Endothelial cell of umbilical vein (primary cell): ENCODE results near the gene S100P.

Experiments used
- EZH2 ChIP-seq: IDR thresholded peaks from 2 replicates; pipeline ENCODE4 v1.6.1; 2012; ENCODE audit warnings: borderline replicate concordance, low read depth, mild to moderate bottlenecking, moderate library complexity, low read length, inconsistent platforms; ENCODE audit not compliant: severe bottlenecking
- FOS ChIP-seq: IDR thresholded peaks from 2 replicates; pipeline ENCODE4 v1.6.1; 2011; ENCODE audit warnings: mild to moderate bottlenecking, low read length, moderate library complexity, borderline replicate concordance; ENCODE audit not compliant: insufficient read depth
- MYC ChIP-seq: IDR thresholded peaks from one replicate; pipeline ENCODE4 v1.6.1; 2011; ENCODE audit warnings: mild to moderate bottlenecking, low read depth, low read length
- POLR2A ChIP-seq: IDR thresholded peaks from 2 replicates; pipeline ENCODE4 v1.6.1; 2012; ENCODE audit warnings: low read depth, mild to moderate bottlenecking, control low read depth, low read length
- POLR2AphosphoS5 ChIP-seq: IDR thresholded peaks from 2 replicates; pipeline ENCODE4 v1.6.1; 2012; ENCODE audit warnings: low read depth, mild to moderate bottlenecking, control low read depth, low read length, moderate library complexity; ENCODE audit not compliant: insufficient read depth
- TF ChIP-seq, protein P1 (sequence below), 2 donors: IDR thresholded peaks; 1 replicate in 1 of 2; 2 replicates in 1 of 2; pipeline ENCODE4 v1.5.1; 2011; ENCODE audit warnings: low read length in 2 of 2, mild to moderate bottlenecking in 2 of 2, moderate library complexity in 2 of 2, control low read depth in 1 of 2, inconsistent platforms in 1 of 2, low read depth in 1 of 2; ENCODE audit not compliant: insufficient read depth in 1 of 2; ENCODE audit errors: extremely low read depth in 1 of 2
- TF ChIP-seq, protein P2 (sequence below): IDR thresholded peaks from 2 replicates; pipeline ENCODE4 v1.6.1; 2011; ENCODE audit not compliant: insufficient read depth, insufficient read length

DNA sequence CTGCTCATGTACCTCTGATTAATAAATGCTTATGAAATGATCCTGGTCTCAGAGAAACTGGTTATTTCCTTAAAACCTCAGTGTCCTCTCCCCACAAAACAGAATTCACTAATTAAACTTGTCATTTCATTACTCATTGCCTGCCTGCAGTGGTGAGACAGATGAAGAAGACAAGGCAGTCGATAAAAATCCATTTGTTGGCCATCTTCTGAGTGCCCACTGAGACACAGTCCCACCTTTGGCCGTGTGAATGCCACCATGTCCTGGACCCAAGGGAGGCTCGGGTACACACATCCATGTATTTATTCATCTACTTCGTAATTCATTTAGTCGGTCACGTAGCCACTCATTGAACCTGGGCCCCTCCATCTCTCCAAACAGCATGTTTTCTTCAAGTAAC, 3.5 kb downstream of the S100P start:
- TF ChIP-seq, protein P1, sequence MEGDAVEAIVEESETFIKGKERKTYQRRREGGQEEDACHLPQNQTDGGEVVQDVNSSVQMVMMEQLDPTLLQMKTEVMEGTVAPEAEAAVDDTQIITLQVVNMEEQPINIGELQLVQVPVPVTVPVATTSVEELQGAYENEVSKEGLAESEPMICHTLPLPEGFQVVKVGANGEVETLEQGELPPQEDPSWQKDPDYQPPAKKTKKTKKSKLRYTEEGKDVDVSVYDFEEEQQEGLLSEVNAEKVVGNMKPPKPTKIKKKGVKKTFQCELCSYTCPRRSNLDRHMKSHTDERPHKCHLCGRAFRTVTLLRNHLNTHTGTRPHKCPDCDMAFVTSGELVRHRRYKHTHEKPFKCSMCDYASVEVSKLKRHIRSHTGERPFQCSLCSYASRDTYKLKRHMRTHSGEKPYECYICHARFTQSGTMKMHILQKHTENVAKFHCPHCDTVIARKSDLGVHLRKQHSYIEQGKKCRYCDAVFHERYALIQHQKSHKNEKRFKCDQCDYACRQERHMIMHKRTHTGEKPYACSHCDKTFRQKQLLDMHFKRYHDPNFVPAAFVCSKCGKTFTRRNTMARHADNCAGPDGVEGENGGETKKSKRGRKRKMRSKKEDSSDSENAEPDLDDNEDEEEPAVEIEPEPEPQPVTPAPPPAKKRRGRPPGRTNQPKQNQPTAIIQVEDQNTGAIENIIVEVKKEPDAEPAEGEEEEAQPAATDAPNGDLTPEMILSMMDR (IDR thresholded peaks at IDR 0.05; ENCODE audit: extremely low read depth in 1 of 2, insufficient read depth in 1 of 2, low read depth in 1 of 2, low read length in 2 of 2): no peak
- TF ChIP-seq FOS (no peak), POLR2A (no peak), EZH2 (no peak), MYC (no peak), POLR2AphosphoS5 (no peak)
- TF ChIP-seq, protein P2, sequence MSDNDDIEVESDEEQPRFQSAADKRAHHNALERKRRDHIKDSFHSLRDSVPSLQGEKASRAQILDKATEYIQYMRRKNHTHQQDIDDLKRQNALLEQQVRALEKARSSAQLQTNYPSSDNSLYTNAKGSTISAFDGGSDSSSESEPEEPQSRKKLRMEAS: no peak
